GM12892 (cell line): ENCODE measurements around the gene SPEG.
"Not testable (repeated sequence)": the region's sequence is repeated elsewhere in the genome, so short reads cannot be mapped to it uniquely, and the experiment has no call there.

Source experiments
- POLR2A ChIP-seq: IDR thresholded peaks from 2 replicates; pipeline ENCODE4 v1.6.1; 2011; ENCODE audit warnings: low read depth, low read length, control low read depth
- POLR2AphosphoS5 ChIP-seq: IDR thresholded peaks from 2 replicates; pipeline ENCODE4 v1.6.1; 2011; ENCODE audit warnings: low read depth, low read length, control low read depth

DNA sequence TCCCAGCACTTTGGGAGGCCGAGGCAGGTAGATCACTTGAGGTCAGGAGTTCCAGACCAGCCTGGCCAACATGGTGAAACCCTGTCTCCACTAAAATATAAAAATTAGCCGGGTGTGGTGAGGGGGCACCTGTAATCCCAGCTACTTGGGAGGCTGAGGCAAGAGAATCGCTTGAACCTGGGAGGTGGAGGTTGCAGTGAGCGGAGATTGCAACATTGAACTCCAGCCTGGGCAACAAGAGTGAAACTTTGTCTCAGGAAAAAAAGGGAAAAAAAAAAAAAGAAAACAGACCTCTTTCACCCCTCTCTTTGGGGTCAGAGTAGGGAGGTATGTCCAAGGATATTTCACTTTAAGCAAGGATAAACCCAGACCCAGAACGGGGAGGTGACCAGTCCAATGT is 27.3 kb upstream of the SPEG start:
- not testable (repeated sequence) for TF ChIP-seq POLR2AphosphoS5, POLR2A
